HepG2 (cell line): Measurements from ENCODE around the gene PIH1D2. TPM values are rescaled to one million over a fixed set of nuclear protein-coding genes. Genes with fewer than 3 reads are reported as not detected.

Source experiments
- ATRX ChIP-seq: sonication (generic); formaldehyde crosslinking; IDR thresholded peaks from 2 replicates; pipeline ENCODE4 v1.4.0; 2020; ENCODE audit warnings: missing genetic modification reagents, borderline replicate concordance
- CEBPZ ChIP-seq: IDR thresholded peaks from 2 replicates; pipeline ENCODE4 v1.6.1; 2012; ENCODE audit warnings: low read length, improper control_type of control experiment
- CREB3 ChIP-seq: sonication (generic); formaldehyde crosslinking; IDR thresholded peaks from 2 replicates; pipeline ENCODE4 v1.5.0; 2020; ENCODE audit warnings: missing genetic modification reagents
- FIP1L1 ChIP-seq: fragments of 200-400 bp; formaldehyde crosslinking; IDR thresholded peaks from 2 replicates; pipeline ENCODE4 v1.6.1; 2018; ENCODE audit warnings: low read depth, mild to moderate bottlenecking, low read length, moderate library complexity, borderline replicate concordance; ENCODE audit not compliant: insufficient read depth
- FOSL2 ChIP-seq: sonication (generic); formaldehyde crosslinking; IDR thresholded peaks from 2 replicates; pipeline ENCODE4 v1.4.0; 2020; ENCODE audit warnings: missing genetic modification reagents
- FOXK1 ChIP-seq: sonication (generic); formaldehyde crosslinking; IDR thresholded peaks from 2 replicates; pipeline ENCODE4 v1.4.0; 2020; ENCODE audit warnings: low read depth, missing genetic modification reagents, borderline replicate concordance
- HCFC1 ChIP-seq: fragments of 150-350 bp; IDR thresholded peaks from 2 replicates; pipeline ENCODE4 v1.6.1; 2014; ENCODE audit warnings: low read depth, low read length
- HNF1B ChIP-seq: sonication (generic); formaldehyde crosslinking; IDR thresholded peaks from 2 replicates; pipeline ENCODE4 v1.5.1; 2020; ENCODE audit warnings: mild to moderate bottlenecking, moderate library complexity, missing genetic modification reagents
- HNRNPLL ChIP-seq: fragments of 200-400 bp; formaldehyde crosslinking; IDR thresholded peaks from 2 replicates; pipeline ENCODE4 v1.6.1; 2017; ENCODE audit warnings: mild to moderate bottlenecking, low read depth, low read length; ENCODE audit not compliant: poor library complexity, severe bottlenecking
- KLF15 ChIP-seq: sonication (generic); formaldehyde crosslinking; IDR thresholded peaks from 2 replicates; pipeline ENCODE4 v1.8.1; 2023; ENCODE audit warnings: borderline replicate concordance, mild to moderate bottlenecking, inconsistent platforms, missing genetic modification reagents, mixed read lengths
- NPAS2 ChIP-seq: sonication (generic); formaldehyde crosslinking; IDR thresholded peaks from 2 replicates; pipeline ENCODE4 v1.8.0; 2022; ENCODE audit warnings: mild to moderate bottlenecking, missing genetic modification reagents, borderline replicate concordance
- RXRB ChIP-seq: IDR thresholded peaks from 2 replicates; pipeline ENCODE4 v1.6.1; 2016; ENCODE audit warnings: borderline replicate concordance, missing genetic modification reagents, missing compliant biosample characterization
- SP140L ChIP-seq: sonication (generic); formaldehyde crosslinking; IDR thresholded peaks from 2 replicates; pipeline ENCODE4 v1.4.0; 2020; ENCODE audit warnings: missing genetic modification reagents, borderline replicate concordance
- ZFP62 ChIP-seq: sonication (generic); formaldehyde crosslinking; IDR thresholded peaks from 2 replicates; pipeline ENCODE4 v1.4.0; 2020; ENCODE audit warnings: missing genetic modification reagents
- ZFP91 ChIP-seq: sonication (generic); formaldehyde crosslinking; IDR thresholded peaks from 2 replicates; pipeline ENCODE4 v1.9.0; 2022; ENCODE audit warnings: missing genetic modification reagents, mild to moderate bottlenecking, borderline replicate concordance
- ZNF225 ChIP-seq: sonication (generic); formaldehyde crosslinking; IDR thresholded peaks from 2 replicates; pipeline ENCODE4 v1.4.0; 2020; ENCODE audit warnings: mild to moderate bottlenecking, missing genetic modification reagents
- ZNF296 ChIP-seq: sonication (generic); formaldehyde crosslinking; conservative IDR thresholded peaks from 2 replicates; pipeline ENCODE4 v1.5.0; 2020; ENCODE audit warnings: mild to moderate bottlenecking, missing genetic modification reagents
- ZNF446 ChIP-seq: sonication (generic); formaldehyde crosslinking; IDR thresholded peaks from 2 replicates; pipeline ENCODE4 v1.5.0; 2020; ENCODE audit warnings: mild to moderate bottlenecking, missing genetic modification reagents
- ZNF572 ChIP-seq: sonication (generic); formaldehyde crosslinking; IDR thresholded peaks from 2 replicates; pipeline ENCODE4 v1.5.1; 2020; ENCODE audit warnings: mild to moderate bottlenecking, missing genetic modification reagents
- ZNF660 ChIP-seq: sonication (generic); formaldehyde crosslinking; IDR thresholded peaks from 2 replicates; pipeline ENCODE4 v1.5.1; 2020; ENCODE audit warnings: mild to moderate bottlenecking, low read depth, missing genetic modification reagents, borderline replicate concordance
- ZNF841 ChIP-seq: sonication (generic); formaldehyde crosslinking; IDR thresholded peaks from 2 replicates; pipeline ENCODE4 v1.8.1; 2023; ENCODE audit warnings: missing genetic modification reagents, borderline replicate concordance
- polyA plus RNA-seq, 8 experiments: library from polyadenylated mRNA; depleted of rRNA in 3 of 8; stranded (reverse) in 7 of 8; unstranded in 1 of 8; fragments of >200 nt; fragmentation: Illumina TruSeq in 4 of 8; extraction: Trizol in 4 of 8; gene quantifications; 2 replicates each; pipeline versions ENCODE4 v1.2.1 to v1.2.3, GENCODE V29; 2011 to 2016; ENCODE audit warnings: low read depth in 4 of 8, missing spikeins in 1 of 8, mixed read lengths in 1 of 8; ENCODE audit not compliant: insufficient read depth in 1 of 8
- total RNA-seq, 5 experiments: library from RNA; depleted of rRNA; stranded (reverse); fragments of >200 nt; fragmentation: Illumina TruSeq; extraction: Trizol; gene quantifications; 2 replicates each; pipeline ENCODE4 v1.2.3, GENCODE V29; 2016; ENCODE audit warnings: low read depth in 1 of 5

Gene PIH1D2
- total and polyA plus RNA-seq, 2 of the 13 experiments (the other 11 are each of a cell fraction or from before 2014, with no cell fraction given), result 0.49 to 2.7 TPM

GRCh38 chr11:112073941-112074811, at the start of gene PIH1D2, which contains the start of gene NKAPD1 (continued):
- TF ChIP-seq SP140L (CRISPR knock-in tag), result 0 out of 2 replicates have a peak, but pooled peaks have one; percentile 27
- TF ChIP-seq ZNF446, result no peak
- TF ChIP-seq KLF15 (CRISPR knock-in tag), result peak; percentile 76; the same call in 1 of the 2 replicates
- TF ChIP-seq ZFP91, result peak; percentile 66; the same call in 1 of the 2 replicates
- TF ChIP-seq HNRNPLL, result no peak
- TF ChIP-seq NPAS2 (CRISPR knock-in tag), result no peak
- no peak for TF ChIP-seq ZNF572 (CRISPR knock-in tag)
- TF ChIP-seq HNF1B (CRISPR knock-in tag), result no peak
- no peak for TF ChIP-seq ZFP62
- no peak for TF ChIP-seq FIP1L1
- peak; percentile 57; the same call in 1 of the 2 replicates for TF ChIP-seq HCFC1
- no peak for TF ChIP-seq FOSL2 (CRISPR knock-in tag)
- TF ChIP-seq FOXK1 (CRISPR knock-in tag), result peak; percentile 88; the same call in 1 of the 2 replicates
- TF ChIP-seq ZNF841 (CRISPR knock-in tag), result 0 out of 2 replicates have a peak, but pooled peaks have one; percentile 59
- TF ChIP-seq ZNF660 (CRISPR knock-in tag), result no peak
- no peak for TF ChIP-seq RXRB (CRISPR knock-in tag)
- no peak for TF ChIP-seq CREB3 (CRISPR knock-in tag)
- TF ChIP-seq ATRX (CRISPR knock-in tag), result no peak
- no peak; the same call in 1 of the 2 replicates for TF ChIP-seq ZNF225 (CRISPR knock-in tag)
- no peak for TF ChIP-seq ZNF296 (CRISPR knock-in tag)
- TF ChIP-seq CEBPZ, result no peak
